ENCODE measurements around the gene CFAP97.

Gene CFAP97

DNA sequence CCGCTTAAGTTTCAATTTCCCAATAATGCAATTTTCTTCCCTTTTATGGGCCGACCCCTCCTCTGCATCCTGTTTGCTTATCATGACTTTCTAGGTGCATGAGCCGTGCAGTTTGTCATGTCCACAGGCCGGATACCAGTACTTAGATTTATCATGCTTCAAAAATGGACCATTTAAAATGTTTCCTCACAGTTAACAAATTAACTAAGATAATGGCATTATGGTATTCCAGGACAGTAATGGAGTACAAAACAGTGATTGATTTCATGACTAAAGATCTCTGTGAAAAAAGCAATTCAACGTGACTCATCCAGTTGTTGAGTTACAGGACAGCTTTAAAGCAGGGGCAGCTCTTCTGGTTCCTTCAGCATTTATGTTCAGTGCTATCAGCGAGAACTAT lies 28.6 kb upstream of the CFAP97 start:
- Mint-ChIP-seq H3K27me3 (no peaks in the 10 kb centered on the region), H3K27ac (no peak overlapping the region), H3K4me1 (ENCODE audit: low read depth) (peaks cover 23% of the 10 kb centered on the region), H3K4me3 (no peak overlapping the region), H3K36me3 (ENCODE audit: low read depth) (no peaks in the 10 kb centered on the region), H3K9me3 (no peaks in the 10 kb centered on the region)

- Mint-ChIP-seq H3K27me3 (no peaks in the 10 kb centered on the region), H3K36me3 (ENCODE audit: low read depth) (no peaks in the 10 kb centered on the region), H3K27ac (no peak overlapping the region), H3K4me3 (no peak overlapping the region), H3K4me1 (ENCODE audit: low read depth) (peaks cover 14% of the 10 kb centered on the region), H3K9me3 (no peaks in the 10 kb centered on the region)
These were observed 25.4 kb upstream of the CFAP97 start for GRCh38 chr4:185229021-185229818.

GRCh38 chr4:185227713-185228278 lies 24.0 kb upstream of the CFAP97 start:
- H3K9me3 Mint-ChIP-seq, result no peaks in the 10 kb centered on the region
- no peak overlapping the region for H3K27ac Mint-ChIP-seq
- no peaks in the 10 kb centered on the region for H3K27me3 Mint-ChIP-seq
- no peaks in the 10 kb centered on the region for H3K36me3 Mint-ChIP-seq (ENCODE audit: low read depth)
- H3K4me3 Mint-ChIP-seq, result no peak overlapping the region
- peaks cover 12% of the 10 kb centered on the region for H3K4me1 Mint-ChIP-seq (ENCODE audit: low read depth)

DNA sequence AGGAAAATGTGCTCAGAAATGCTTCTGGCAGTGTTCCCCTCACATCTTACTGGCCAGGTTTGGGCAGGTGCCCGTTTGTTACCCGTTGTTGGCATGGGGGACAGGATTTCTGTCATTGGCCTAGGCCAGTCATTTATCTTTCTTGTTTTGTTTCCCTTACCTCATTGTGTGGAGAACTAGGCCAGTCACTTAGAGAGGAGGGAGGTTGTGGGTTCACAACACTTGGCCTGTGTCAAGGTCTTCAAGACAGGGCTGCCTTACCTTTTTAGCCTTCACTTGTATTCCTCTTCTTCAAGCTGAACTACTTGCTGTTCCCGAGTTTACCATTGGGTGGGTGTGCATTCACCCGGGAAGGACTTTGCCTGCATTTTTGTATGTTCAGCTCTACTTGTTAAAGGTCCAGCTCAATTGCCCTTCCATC lies 23.3 kb upstream of the CFAP97 start:
- Mint-ChIP-seq H3K4me1 (ENCODE audit: low read depth) (peaks cover 6% of the 10 kb centered on the region), H3K27ac (no peak overlapping the region), H3K27me3 (no peaks in the 10 kb centered on the region), H3K4me3 (no peak overlapping the region), H3K9me3 (no peaks in the 10 kb centered on the region), H3K36me3 (ENCODE audit: low read depth) (no peaks in the 10 kb centered on the region)

- H3K27ac Mint-ChIP-seq, result no peak overlapping the region
- H3K36me3 Mint-ChIP-seq (ENCODE audit: low read depth), result peaks cover 6% of the 10 kb centered on the region
- H3K4me3 Mint-ChIP-seq, result no peak overlapping the region
- no peaks in the 10 kb centered on the region for H3K4me1 Mint-ChIP-seq (ENCODE audit: low read depth)
- no peaks in the 10 kb centered on the region for H3K27me3 Mint-ChIP-seq
- H3K9me3 Mint-ChIP-seq, result peaks cover 5% of the 10 kb centered on the region
These were observed 22.1 kb upstream of the CFAP97 start for GRCh38 chr4:185225940-185226339.

- H3K9me3 Mint-ChIP-seq, result peaks cover 5% of the 10 kb centered on the region
- H3K4me3 Mint-ChIP-seq, result no peak overlapping the region
- H3K36me3 Mint-ChIP-seq (ENCODE audit: low read depth), result peaks cover 6% of the 10 kb centered on the region
- H3K4me1 Mint-ChIP-seq (ENCODE audit: low read depth), result peaks cover 4% of the 10 kb centered on the region
- H3K27ac Mint-ChIP-seq, result no peak overlapping the region
- no peaks in the 10 kb centered on the region for H3K27me3 Mint-ChIP-seq
These were observed 20.8 kb upstream of the CFAP97 start for GRCh38 chr4:185224597-185224996.

- H3K27ac Mint-ChIP-seq, result no peak overlapping the region
- peaks cover 12% of the 10 kb centered on the region for H3K4me1 Mint-ChIP-seq (ENCODE audit: low read depth)
- H3K27me3 Mint-ChIP-seq, result no peaks in the 10 kb centered on the region
These were observed 18.8 kb upstream of the CFAP97 start for GRCh38 chr4:185222598-185222997.

DNA sequence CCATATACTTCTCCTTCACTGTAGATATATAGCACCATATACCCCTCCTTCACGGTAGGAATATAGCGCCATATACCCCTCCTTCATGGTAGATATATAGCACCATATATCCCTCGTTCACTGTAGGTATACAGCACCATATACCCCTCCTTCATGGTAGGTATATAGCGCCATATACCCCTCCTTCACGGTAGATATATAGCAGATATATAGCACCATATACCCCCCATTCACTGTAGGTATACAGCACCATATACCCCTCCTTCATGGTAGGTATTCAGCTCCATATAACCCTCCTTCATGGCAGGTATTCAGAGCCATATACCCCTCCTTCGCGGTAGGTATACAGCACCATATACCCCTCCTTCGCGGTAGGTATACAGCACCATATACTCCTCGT lies 18.1 kb upstream of the CFAP97 start:
- Mint-ChIP-seq H3K9me3 (peaks cover 5% of the 10 kb centered on the region), H3K27ac (no peak overlapping the region), H3K4me1 (ENCODE audit: low read depth) (peaks cover 19% of the 10 kb centered on the region), H3K36me3 (ENCODE audit: low read depth) (peaks cover 6% of the 10 kb centered on the region), H3K4me3 (no peak overlapping the region), H3K27me3 (no peaks in the 10 kb centered on the region)

More at GRCh38 chr4:185222598-185222997, 18.8 kb upstream of the CFAP97 start:
- no peak overlapping the region for H3K4me3 Mint-ChIP-seq
- peaks cover 5% of the 10 kb centered on the region for H3K9me3 Mint-ChIP-seq
- peaks cover 6% of the 10 kb centered on the region for H3K36me3 Mint-ChIP-seq (ENCODE audit: low read depth)

DNA sequence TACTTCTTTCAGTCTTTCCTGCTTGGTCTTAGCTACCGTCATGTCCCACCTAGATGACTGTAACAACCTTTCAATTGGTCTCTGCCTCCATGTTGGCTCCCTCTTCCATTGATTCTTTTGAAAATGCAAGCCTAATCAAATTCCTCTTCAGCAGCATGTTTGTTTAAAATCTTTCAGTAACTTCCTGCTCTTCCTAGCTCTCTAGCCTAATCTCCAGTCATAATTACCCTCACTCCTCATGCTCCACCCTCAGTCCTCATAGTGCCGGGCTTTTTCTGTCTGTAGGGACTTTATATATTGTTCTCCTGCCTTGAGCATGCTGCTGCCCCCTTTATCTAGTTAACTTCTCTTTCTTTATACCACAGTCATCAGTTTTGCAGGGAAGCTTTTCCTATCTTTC lies 17.7 kb upstream of the CFAP97 start:
- H3K4me3 Mint-ChIP-seq, result no peak overlapping the region
- H3K27me3 Mint-ChIP-seq, result no peaks in the 10 kb centered on the region
- no peak overlapping the region for H3K27ac Mint-ChIP-seq
- H3K9me3 Mint-ChIP-seq, result peaks cover 5% of the 10 kb centered on the region
- peaks cover 6% of the 10 kb centered on the region for H3K36me3 Mint-ChIP-seq (ENCODE audit: low read depth)
- H3K4me1 Mint-ChIP-seq (ENCODE audit: low read depth), result peaks cover 22% of the 10 kb centered on the region

GRCh38 chr4:185219551-185220344 lies 15.9 kb upstream of the CFAP97 start:
- no peak overlapping the region for H3K27ac Mint-ChIP-seq
- H3K9me3 Mint-ChIP-seq, result peaks cover 5% of the 10 kb centered on the region
- H3K4me1 Mint-ChIP-seq (ENCODE audit: low read depth), result peaks cover 26% of the 10 kb centered on the region
- no peaks in the 10 kb centered on the region for H3K27me3 Mint-ChIP-seq
- no peak overlapping the region for H3K4me3 Mint-ChIP-seq
- H3K36me3 Mint-ChIP-seq (ENCODE audit: low read depth), result peaks cover 6% of the 10 kb centered on the region

GRCh38 chr4:185218312-185218711 lies 14.5 kb upstream of the CFAP97 start:
- H3K27ac Mint-ChIP-seq, result no peak overlapping the region
- H3K36me3 Mint-ChIP-seq (ENCODE audit: low read depth), result peaks cover 6% of the 10 kb centered on the region
- peaks cover 5% of the 10 kb centered on the region for H3K9me3 Mint-ChIP-seq
- H3K4me1 Mint-ChIP-seq (ENCODE audit: low read depth), result peaks cover 37% of the 10 kb centered on the region
- no peaks in the 10 kb centered on the region for H3K27me3 Mint-ChIP-seq
- H3K4me3 Mint-ChIP-seq, result no peak overlapping the region

DNA sequence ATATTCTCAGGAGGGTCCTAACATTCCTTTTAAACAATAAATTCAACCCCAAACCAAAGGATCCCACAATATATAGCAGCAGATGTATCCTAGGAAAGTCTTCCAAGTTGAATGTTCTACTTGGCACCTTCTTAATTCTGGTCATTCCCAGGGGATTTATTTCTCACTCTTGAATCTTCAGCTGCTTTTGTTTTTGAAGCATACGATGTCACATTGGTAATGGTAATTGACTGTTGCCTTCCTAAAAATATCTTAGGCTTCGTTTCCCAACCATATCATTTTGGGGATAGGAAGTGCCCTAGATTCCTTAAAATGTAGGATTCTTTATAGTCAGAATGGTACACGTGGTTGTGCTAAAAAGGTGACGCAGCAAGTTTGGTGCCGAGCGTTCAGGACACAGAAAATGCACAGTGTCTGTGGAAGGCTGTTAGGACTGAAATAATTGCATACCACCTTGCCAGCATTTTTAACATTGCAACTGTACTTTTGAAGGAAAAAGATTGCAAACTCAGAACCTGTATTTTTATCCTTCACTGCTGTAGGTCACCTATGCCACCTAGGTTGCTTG lies 13.7 kb upstream of the CFAP97 start:
- Mint-ChIP-seq H3K4me1 (ENCODE audit: low read depth) (peaks cover 45% of the 10 kb centered on the region), H3K4me3 (no peak overlapping the region), H3K36me3 (ENCODE audit: low read depth) (peaks cover 6% of the 10 kb centered on the region), H3K27me3 (no peaks in the 10 kb centered on the region), H3K27ac (no peak overlapping the region), H3K9me3 (peaks cover 5% of the 10 kb centered on the region)

- H3K36me3 Mint-ChIP-seq (ENCODE audit: low read depth), result no peaks in the 10 kb centered on the region
- no peaks in the 10 kb centered on the region for H3K9me3 Mint-ChIP-seq
- H3K27ac Mint-ChIP-seq, result no peak overlapping the region
- peaks cover 60% of the 10 kb centered on the region for H3K4me1 Mint-ChIP-seq (ENCODE audit: low read depth)
- H3K27me3 Mint-ChIP-seq, result no peaks in the 10 kb centered on the region
- no peak overlapping the region for H3K4me3 Mint-ChIP-seq
These were observed 11.5 kb upstream of the CFAP97 start for GRCh38 chr4:185215261-185215660.

GRCh38 chr4:185213877-185214276 lies 10.1 kb upstream of the CFAP97 start:
- Mint-ChIP-seq H3K36me3 (ENCODE audit: low read depth) (no peaks in the 10 kb centered on the region), H3K27ac (no peak overlapping the region), H3K27me3 (no peaks in the 10 kb centered on the region), H3K9me3 (no peaks in the 10 kb centered on the region), H3K4me1 (ENCODE audit: low read depth) (peaks cover 55% of the 10 kb centered on the region), H3K4me3 (no peak overlapping the region)

DNA sequence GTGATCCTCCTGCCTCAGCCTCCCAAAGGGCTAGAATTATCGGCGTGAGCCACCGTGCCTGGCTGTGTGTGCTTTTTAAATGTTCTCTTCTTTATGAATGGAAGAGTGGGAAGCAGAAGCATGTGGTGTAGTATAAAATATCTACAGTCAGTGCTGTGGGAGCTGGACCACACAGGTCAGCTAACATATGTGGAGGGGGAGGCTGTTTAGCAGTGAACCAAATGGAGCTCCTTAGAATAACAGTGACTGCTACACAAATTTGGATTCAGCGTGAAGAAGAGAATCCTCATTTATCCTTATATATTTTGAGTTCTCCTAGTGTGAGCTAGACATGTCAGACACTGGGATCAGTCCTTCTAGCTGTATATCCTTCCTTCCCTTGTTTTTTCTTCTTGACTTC lies 8.8 kb upstream of the CFAP97 start:
- H3K36me3 Mint-ChIP-seq (ENCODE audit: low read depth), result no peaks in the 10 kb centered on the region
- no peaks in the 10 kb centered on the region for H3K27me3 Mint-ChIP-seq
- no peak overlapping the region for H3K27ac Mint-ChIP-seq
- no peak overlapping the region for H3K4me3 Mint-ChIP-seq
- no peaks in the 10 kb centered on the region for H3K9me3 Mint-ChIP-seq
- peaks cover 57% of the 10 kb centered on the region for H3K4me1 Mint-ChIP-seq (ENCODE audit: low read depth)
